Measurements from ENCODE around the gene TDRD10. TPM values are rescaled to one million over a fixed set of nuclear protein-coding genes. Genes with fewer than 3 reads are reported as not detected.

Gene TDRD10
- total RNA-seq, 1 donor, result not detected

GRCh38 chr1:154460695-154461260 lies 41.2 kb upstream of the TDRD10 start:
- DNase-seq (ENCODE audit: low read depth), result no peak
- H3K4me3 ChIP-seq (ENCODE audit: low read depth, low read length), result no peak overlapping the region
- TF ChIP-seq CTCF (IDR thresholded peaks at IDR 0.05; ENCODE audit: insufficient read depth, low read depth, low read length), result no peak

DNA sequence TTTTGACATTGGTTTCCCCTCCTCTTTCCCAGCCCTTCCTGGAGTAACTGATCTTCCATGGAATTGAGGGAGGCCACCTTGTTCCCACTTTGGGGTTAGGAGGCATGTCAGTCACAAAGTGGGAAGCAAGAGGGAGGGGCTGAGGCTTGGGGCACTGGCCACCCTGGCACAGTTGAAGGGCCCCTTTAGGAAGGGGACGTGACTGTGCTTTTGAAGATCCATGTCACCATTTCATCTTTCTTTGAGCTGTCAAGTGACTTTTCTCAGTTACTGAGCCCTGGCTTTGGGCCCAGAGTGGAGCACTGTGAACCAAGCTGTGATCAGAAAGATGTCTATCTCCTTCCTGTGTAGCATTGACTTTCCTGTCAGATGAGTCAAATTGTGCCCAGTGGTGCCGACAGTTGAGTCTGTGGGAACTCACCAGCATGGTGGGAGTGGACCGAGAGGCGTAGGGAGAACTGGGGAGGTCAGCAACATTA lies 38.5 kb upstream of the TDRD10 start:
- no peak for TF ChIP-seq CTCF (IDR thresholded peaks at IDR 0.05; ENCODE audit: insufficient read depth, low read depth, low read length)
- no peak overlapping the region for H3K4me3 ChIP-seq (ENCODE audit: low read depth, low read length)

GRCh38 chr1:154465621-154466195 lies 36.3 kb upstream of the TDRD10 start:
- DNase-seq (ENCODE audit: low read depth), result no peak

More for the DNA sequence above, 38.5 kb upstream of the TDRD10 start:
- DNase-seq (ENCODE audit: low read depth), result no peak

GRCh38 chr1:154466206-154466605 lies 35.8 kb upstream of the TDRD10 start:
- no peak for TF ChIP-seq CTCF (IDR thresholded peaks at IDR 0.05; ENCODE audit: insufficient read depth, low read depth, low read length)
- DNase-seq (ENCODE audit: low read depth), result no peak
- no peak overlapping the region for H3K4me3 ChIP-seq (ENCODE audit: low read depth, low read length)

More at GRCh38 chr1:154465621-154466195, 36.3 kb upstream of the TDRD10 start:
- no peak overlapping the region for H3K4me3 ChIP-seq (ENCODE audit: low read depth, low read length)
- no peak for TF ChIP-seq CTCF (IDR thresholded peaks at IDR 0.05; ENCODE audit: insufficient read depth, low read depth, low read length)

DNA sequence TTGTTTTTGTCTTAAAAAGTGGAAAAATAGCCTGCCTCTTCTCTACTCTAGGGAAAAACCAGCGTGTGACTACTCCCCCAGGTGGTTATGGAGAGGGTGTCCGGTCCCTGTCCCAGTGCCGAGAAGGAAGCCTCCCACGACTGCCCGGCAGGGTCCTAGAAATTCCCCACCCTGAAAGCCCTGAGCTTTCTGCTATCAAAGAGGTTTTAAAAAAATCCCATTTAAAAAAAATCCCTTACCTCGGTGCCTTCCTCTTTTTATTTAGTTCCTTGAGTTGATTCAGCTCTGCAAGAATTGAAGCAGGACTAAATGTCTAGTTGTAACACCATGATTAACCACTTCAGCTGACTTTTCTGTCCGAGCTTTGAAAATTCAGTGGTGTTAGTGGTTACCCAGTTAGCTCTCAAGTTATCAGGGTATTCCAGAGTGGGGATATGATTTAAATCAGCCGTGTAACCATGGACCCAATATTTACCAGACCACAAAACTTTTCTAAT lies 35.0 kb upstream of the TDRD10 start:
- H3K4me3 ChIP-seq (ENCODE audit: low read depth, low read length), result no peak overlapping the region
- peak; percentile 54 for TF ChIP-seq CTCF (IDR thresholded peaks at IDR 0.05; ENCODE audit: insufficient read depth, low read depth, low read length)
- DNase-seq (ENCODE audit: low read depth), result peak; percentile 42

DNA sequence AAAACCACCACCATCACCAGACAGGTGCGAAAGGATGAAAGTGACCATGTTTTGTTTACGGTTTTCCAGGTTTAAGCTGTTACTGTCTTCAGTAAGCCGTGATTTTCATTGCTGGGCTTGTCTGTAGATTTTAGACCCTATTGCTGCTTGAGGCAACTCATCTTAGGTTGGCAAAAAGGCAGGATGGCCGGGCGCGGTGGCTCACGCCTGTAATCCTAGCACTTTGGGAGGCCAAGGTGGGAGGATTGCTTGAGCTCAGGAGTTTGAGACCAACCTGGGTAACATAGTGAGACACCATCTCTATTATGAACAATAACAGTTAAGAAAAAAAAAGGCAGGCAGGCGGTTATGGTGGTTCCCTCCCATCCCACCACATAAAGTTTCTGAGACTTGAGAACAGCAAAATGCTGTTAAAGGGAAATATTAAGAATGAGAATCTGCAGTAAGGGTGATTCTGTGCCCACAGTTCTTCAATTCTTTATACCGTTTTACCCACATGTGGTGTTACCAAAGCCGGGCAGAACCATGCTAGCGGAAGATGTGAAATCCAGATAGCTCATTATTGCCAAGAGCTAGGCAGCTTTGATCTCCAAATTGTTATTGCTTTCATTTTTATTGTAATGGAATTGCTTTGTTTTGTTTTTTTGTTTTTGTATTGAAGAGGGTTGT lies 34.5 kb upstream of the TDRD10 start:
- no peak for TF ChIP-seq CTCF (IDR thresholded peaks at IDR 0.05; ENCODE audit: insufficient read depth, low read depth, low read length)
- H3K4me3 ChIP-seq (ENCODE audit: low read depth, low read length), result no peak overlapping the region
- DNase-seq (ENCODE audit: low read depth), result no peak
